ENCODE measurements around the gene CRIP2. TPM values are rescaled to one million over a fixed set of nuclear protein-coding genes. Genes with fewer than 3 reads are reported as not detected.

CRIP2 gene
- total and polyA plus RNA-seq, 12 donors: 5.9 to 193 (median 56.4) TPM

GRCh38 chr14:105439710-105440553 is 34.7 kb upstream of the CRIP2 start:
- H3K4me3 ChIP-seq: no peak overlapping the region
- no peaks in the 10 kb centered on the region for H3K27me3 ChIP-seq
- no peaks in the 10 kb centered on the region for H3K36me3 ChIP-seq (replicated peaks in 1 of 2)
- intact Hi-C loops (cut with DNase I): no loop called here
- no peak overlapping the region for H3K27ac ChIP-seq
- no peaks in the 10 kb centered on the region for H3K4me1 ChIP-seq (replicated peaks in 1 of 2)
- H3K9me3 ChIP-seq (replicated peaks in 1 of 3): no peaks in the 10 kb centered on the region
- no peak for DNase-seq
- WGBS, 4 donors: 89 to 96% (median 92%) methylated on average over 11 to 33 of the region's 33 CpGs
- TF ChIP-seq CTCF (IDR thresholded peaks at IDR 0.05) (no peak), POLR2A (IDR thresholded peaks at IDR 0.05) (no peak)

GRCh38 chr14:105440554-105440900 is 34.1 kb upstream of the CRIP2 start:
- Histone ChIP-seq H3K27me3 (no peaks in the 10 kb centered on the region), H3K4me3 (no peak overlapping the region), H3K27ac (no peak overlapping the region), H3K4me1 (replicated peaks in 1 of 2) (no peaks in the 10 kb centered on the region), H3K36me3 (replicated peaks in 1 of 2) (no peaks in the 10 kb centered on the region), H3K9me3 (replicated peaks in 1 of 3) (no peaks in the 10 kb centered on the region)
- no peak for TF ChIP-seq POLR2A (IDR thresholded peaks at IDR 0.05)
- no peak for TF ChIP-seq CTCF (IDR thresholded peaks at IDR 0.05)
- intact Hi-C loops (cut with DNase I): no loop called here
- WGBS, 4 donors: 94 to 96% (median 95%) methylated on average over 9 to 15 of the region's 15 CpGs
- DNase-seq: no peak

- WGBS, 4 donors: 92 to 100% (median 96%) methylated on average over 5 to 9 of the region's 9 CpGs
- H3K27ac ChIP-seq: no peak overlapping the region
- no peaks in the 10 kb centered on the region for H3K36me3 ChIP-seq (replicated peaks in 1 of 2)
- no peaks in the 10 kb centered on the region for H3K9me3 ChIP-seq (replicated peaks in 1 of 3)
- TF ChIP-seq CTCF (IDR thresholded peaks at IDR 0.05) (no peak), POLR2A (IDR thresholded peaks at IDR 0.05) (no peak)
- H3K27me3 ChIP-seq: no peaks in the 10 kb centered on the region
- intact Hi-C loops (cut with DNase I): no loop called here
- no peaks in the 10 kb centered on the region for H3K4me1 ChIP-seq (replicated peaks in 1 of 2)
- DNase-seq: no peak
- no peak overlapping the region for H3K4me3 ChIP-seq
These were observed 33.6 kb upstream of the CRIP2 start for GRCh38 chr14:105440992-105441391.

GRCh38 chr14:105442125-105442524 is 32.5 kb upstream of the CRIP2 start:
- Histone ChIP-seq H3K4me1 (replicated peaks in 1 of 2) (no peaks in the 10 kb centered on the region), H3K4me3 (no peak overlapping the region), H3K27me3 (no peaks in the 10 kb centered on the region), H3K9me3 (replicated peaks in 1 of 3) (no peaks in the 10 kb centered on the region), H3K27ac (no peak overlapping the region), H3K36me3 (replicated peaks in 1 of 2) (no peaks in the 10 kb centered on the region)
- WGBS, 4 donors: 74 to 84% (median 80%) methylated on average over 11 to 17 of the region's 17 CpGs
- intact Hi-C loops (cut with DNase I): no loop called here
- no peak for TF ChIP-seq CTCF (IDR thresholded peaks at IDR 0.05)
- no peak for TF ChIP-seq POLR2A (IDR thresholded peaks at IDR 0.05)
- no peak for DNase-seq
